Astrocyte (in vitro differentiated cells and primary cell): ENCODE measurements around the gene ENOX1.

Experiments used
- EZH2 ChIP-seq: IDR thresholded peaks from 2 replicates; pipeline ENCODE4 v1.6.1; 2012; ENCODE audit warnings: mild to moderate bottlenecking, low read length, inconsistent platforms; ENCODE audit not compliant: insufficient read depth
- TF ChIP-seq, protein P1 (sequence below): IDR thresholded peaks from 2 replicates; pipeline ENCODE4 v1.5.1; 2011; ENCODE audit warnings: low read depth, mild to moderate bottlenecking, inconsistent platforms, low read length, moderate library complexity; ENCODE audit not compliant: insufficient read depth

DNA sequence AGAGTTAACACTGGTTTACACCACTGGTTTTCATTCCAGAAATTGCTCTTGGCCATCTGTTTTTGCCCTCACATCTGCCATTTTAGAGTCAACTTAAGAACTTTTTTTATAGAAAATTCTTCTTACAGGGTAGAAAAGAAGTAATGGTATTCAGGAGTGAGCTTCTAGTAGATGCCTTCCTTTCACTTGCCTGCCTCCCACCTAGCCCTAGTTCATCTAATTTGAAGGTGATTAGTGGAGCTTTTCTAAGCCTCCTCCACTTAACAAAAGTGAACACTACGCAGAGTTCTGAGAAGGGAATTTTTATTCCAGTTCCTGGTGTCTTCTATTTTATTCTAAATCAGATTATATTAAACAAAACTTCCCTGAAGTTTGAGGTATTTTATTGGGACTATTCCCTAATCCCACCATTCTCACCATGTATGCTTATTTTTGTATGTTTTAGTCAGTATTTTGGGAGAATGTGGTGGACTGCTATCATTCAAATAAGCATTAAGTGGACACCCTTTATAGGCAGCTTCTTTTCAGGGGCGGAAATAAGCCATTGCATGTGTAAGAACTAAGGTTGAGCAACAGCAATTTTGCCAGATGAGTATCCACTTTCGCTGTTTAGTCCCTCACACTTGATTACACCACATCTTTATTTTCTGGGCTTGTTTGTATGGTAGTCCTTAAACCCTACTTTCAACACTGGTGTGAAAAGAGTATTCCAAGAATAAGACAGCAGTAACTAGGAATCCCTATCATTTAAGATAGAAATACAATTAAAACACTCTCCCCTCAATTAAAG lies 156.9 kb downstream of the ENOX1 start:
- TF ChIP-seq EZH2, result no peak
- TF ChIP-seq, protein P1, sequence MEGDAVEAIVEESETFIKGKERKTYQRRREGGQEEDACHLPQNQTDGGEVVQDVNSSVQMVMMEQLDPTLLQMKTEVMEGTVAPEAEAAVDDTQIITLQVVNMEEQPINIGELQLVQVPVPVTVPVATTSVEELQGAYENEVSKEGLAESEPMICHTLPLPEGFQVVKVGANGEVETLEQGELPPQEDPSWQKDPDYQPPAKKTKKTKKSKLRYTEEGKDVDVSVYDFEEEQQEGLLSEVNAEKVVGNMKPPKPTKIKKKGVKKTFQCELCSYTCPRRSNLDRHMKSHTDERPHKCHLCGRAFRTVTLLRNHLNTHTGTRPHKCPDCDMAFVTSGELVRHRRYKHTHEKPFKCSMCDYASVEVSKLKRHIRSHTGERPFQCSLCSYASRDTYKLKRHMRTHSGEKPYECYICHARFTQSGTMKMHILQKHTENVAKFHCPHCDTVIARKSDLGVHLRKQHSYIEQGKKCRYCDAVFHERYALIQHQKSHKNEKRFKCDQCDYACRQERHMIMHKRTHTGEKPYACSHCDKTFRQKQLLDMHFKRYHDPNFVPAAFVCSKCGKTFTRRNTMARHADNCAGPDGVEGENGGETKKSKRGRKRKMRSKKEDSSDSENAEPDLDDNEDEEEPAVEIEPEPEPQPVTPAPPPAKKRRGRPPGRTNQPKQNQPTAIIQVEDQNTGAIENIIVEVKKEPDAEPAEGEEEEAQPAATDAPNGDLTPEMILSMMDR, result no peak
